LNCaP clone FGC (cell line): Measurements from ENCODE around the gene CEACAM3.
"Not testable (repeated sequence)": the region's sequence is repeated elsewhere in the genome, so short reads cannot be mapped to it uniquely, and the experiment has no call there.

Source experiments
- DNase-seq: peaks from one replicate; pipeline ENCODE4 v3.0.0-alpha.2; 2011; ENCODE audit warnings: low read depth
- H3K4me3 ChIP-seq: 2 replicates; pipeline ENCODE4 v1.5.1; 2011; ENCODE audit warnings: mild to moderate bottlenecking, low read depth, low read length, control low read depth
- TF ChIP-seq, protein P1 (sequence below): IDR thresholded peaks from 2 replicates; pipeline ENCODE4 v1.5.1; 2012; ENCODE audit warnings: mild to moderate bottlenecking; ENCODE audit not compliant: control insufficient read depth, insufficient read depth; ENCODE audit errors: extremely low read depth

The CEACAM3 gene

GRCh38 chr19:41758846-41759245 is 37.5 kb upstream of the CEACAM3 start:
- no peak overlapping the region for H3K4me3 ChIP-seq
- no peak for DNase-seq
- TF ChIP-seq, protein P1, sequence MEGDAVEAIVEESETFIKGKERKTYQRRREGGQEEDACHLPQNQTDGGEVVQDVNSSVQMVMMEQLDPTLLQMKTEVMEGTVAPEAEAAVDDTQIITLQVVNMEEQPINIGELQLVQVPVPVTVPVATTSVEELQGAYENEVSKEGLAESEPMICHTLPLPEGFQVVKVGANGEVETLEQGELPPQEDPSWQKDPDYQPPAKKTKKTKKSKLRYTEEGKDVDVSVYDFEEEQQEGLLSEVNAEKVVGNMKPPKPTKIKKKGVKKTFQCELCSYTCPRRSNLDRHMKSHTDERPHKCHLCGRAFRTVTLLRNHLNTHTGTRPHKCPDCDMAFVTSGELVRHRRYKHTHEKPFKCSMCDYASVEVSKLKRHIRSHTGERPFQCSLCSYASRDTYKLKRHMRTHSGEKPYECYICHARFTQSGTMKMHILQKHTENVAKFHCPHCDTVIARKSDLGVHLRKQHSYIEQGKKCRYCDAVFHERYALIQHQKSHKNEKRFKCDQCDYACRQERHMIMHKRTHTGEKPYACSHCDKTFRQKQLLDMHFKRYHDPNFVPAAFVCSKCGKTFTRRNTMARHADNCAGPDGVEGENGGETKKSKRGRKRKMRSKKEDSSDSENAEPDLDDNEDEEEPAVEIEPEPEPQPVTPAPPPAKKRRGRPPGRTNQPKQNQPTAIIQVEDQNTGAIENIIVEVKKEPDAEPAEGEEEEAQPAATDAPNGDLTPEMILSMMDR: no peak

GRCh38 chr19:41767115-41767514 is 29.3 kb upstream of the CEACAM3 start:
- no peak for DNase-seq
- TF ChIP-seq, protein P1: no peak
- H3K4me3 ChIP-seq: no peak overlapping the region

DNA sequence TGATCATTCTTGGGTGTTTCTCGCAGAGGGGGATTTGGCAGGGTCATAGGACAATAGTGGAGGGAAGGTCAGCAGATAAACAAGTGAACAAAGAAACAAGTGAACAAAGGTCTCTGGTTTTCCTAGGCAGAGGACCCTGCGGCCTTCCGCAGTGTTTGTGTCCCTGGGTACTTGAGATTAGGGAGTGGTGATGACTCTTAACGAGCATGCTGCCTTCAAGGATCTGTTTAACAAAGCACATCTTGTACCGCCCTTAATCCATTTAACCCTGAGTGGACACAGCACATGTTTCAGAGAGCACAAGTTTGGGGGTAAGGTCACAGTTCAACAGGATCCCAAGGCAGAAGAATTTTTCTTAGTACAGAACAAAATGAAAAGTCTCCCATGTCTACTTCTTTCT is 28.3 kb upstream of the CEACAM3 start:
- DNase-seq, H3K4me3 ChIP-seq: not testable (repeated sequence)

GRCh38 chr19:41769608-41770007 is 26.8 kb upstream of the CEACAM3 start:
- TF ChIP-seq, protein P1: no peak
- no peak for DNase-seq
- H3K4me3 ChIP-seq: no peak overlapping the region

DNA sequence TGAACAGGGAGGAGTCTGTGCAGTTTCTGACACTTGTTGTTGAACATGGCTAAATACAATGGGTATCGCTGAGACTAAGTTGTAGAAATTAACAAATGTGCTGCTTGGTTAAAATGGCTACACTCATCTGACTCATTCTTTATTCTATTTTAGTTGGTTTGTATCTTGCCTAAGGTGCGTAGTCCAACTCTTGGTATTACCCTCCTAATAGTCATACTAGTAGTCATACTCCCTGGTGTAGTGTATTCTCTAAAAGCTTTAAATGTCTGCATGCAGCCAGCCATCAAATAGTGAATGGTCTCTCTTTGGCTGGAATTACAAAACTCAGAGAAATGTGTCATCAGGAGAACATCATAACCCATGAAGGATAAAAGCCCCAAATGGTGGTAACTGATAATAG is 25.0 kb upstream of the CEACAM3 start:
- H3K4me3 ChIP-seq: no peak overlapping the region
- DNase-seq: no peak
- TF ChIP-seq, protein P1: no peak

DNA sequence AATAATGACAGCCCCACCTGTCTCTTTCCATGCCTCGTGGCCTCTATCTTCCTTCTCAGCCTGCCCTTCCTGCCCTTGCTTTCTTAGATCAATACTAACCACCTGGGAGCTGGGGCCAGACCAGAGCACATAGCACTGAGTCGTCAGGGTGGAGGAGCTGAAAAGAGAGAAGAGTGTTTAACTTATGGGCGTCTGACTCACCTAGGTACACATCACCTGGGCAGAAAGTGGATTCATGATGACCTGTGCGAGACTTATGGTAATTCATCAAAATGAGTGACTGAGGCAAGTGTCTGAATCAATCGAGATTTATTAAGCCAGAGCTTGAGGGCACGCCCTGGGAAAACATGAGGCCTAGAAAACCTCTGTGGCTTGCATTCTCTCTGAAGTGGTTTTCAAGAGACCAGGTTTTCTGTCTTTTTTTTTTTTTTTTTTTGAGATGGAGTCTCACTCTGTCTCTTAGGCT is 21.8 kb upstream of the CEACAM3 start:
- H3K4me3 ChIP-seq: no peak overlapping the region
- no peak for DNase-seq
- TF ChIP-seq, protein P1: no peak

DNA sequence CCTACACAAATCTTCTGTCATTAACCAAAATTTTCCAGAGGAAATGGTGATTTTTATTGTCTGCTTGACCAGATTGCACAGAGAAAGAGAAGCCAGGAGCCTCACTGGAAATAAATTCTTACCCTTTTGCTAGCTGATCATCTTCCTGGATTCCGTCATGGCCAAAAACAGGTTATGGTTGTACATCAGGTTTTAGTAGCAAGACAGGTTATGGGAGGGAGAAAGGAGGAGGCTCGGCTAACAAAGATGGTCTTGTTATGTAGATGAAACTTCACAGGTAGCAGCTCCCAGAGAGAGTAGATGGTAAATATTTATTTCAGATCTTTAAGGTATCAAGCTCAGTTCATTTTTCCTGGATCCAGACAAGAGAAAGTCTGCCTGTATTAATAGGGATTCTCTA is 19.7 kb upstream of the CEACAM3 start:
- H3K4me3 ChIP-seq: no peak overlapping the region
- TF ChIP-seq, protein P1: no peak
- DNase-seq: no peak
